Activated CD4-positive, alpha-beta T cell treated with anti-CD3 and anti-CD28 coated beads, Interleukin-2, Interleukin-4, amounts not matched to agents 100 ng/mL and 50 ng/mL, durations not matched to agents 16 hours and 8 hours (primary cell): Measurements from ENCODE around the gene FAM13C.

ENCODE experiments used
- DNase-seq: peaks from one replicate; pipeline ENCODE4 v3.0.0-alpha.2; 2020; ENCODE audit warnings: low spot score

The FAM13C gene

GRCh38 chr10:59361663-59362143 is 646 bp downstream of the FAM13C start:
- peak; percentile 10 for DNase-seq

- no peak for DNase-seq
Observed at GRCh38 chr10:59360605-59361405, 1.5 kb downstream of the FAM13C start.

GRCh38 chr10:59358576-59358975 is 3.8 kb downstream of the FAM13C start:
- no peak for DNase-seq

- DNase-seq: no peak
Observed at GRCh38 chr10:59354434-59354833, 7.9 kb downstream of the FAM13C start.

GRCh38 chr10:59350558-59350957 is 11.8 kb downstream of the FAM13C start:
- no peak for DNase-seq

- no peak for DNase-seq
Observed at GRCh38 chr10:59346321-59346720, 16.0 kb downstream of the FAM13C start.

GRCh38 chr10:59342723-59343122 is 19.6 kb downstream of the FAM13C start:
- DNase-seq: no peak

- no peak for DNase-seq
Observed at GRCh38 chr10:59342000-59342399, 20.3 kb downstream of the FAM13C start.

- no peak for DNase-seq
Observed at GRCh38 chr10:59340285-59340684, 22.1 kb downstream of the FAM13C start.

GRCh38 chr10:59339351-59339750 is 23.0 kb downstream of the FAM13C start:
- DNase-seq: no peak

- no peak for DNase-seq
Observed at GRCh38 chr10:59337201-59337652, 25.1 kb downstream of the FAM13C start.

- no peak for DNase-seq
Observed at GRCh38 chr10:59336632-59337031, 25.7 kb downstream of the FAM13C start.

GRCh38 chr10:59335497-59335896 is 26.9 kb downstream of the FAM13C start:
- no peak for DNase-seq

- DNase-seq: no peak
Observed at GRCh38 chr10:59333701-59334100, 28.6 kb downstream of the FAM13C start.

- no peak for DNase-seq
Observed at GRCh38 chr10:59332581-59332980, 29.8 kb downstream of the FAM13C start.

- no peak for DNase-seq
Observed at GRCh38 chr10:59331661-59332060, 30.7 kb downstream of the FAM13C start.

- no peak for DNase-seq
Observed at GRCh38 chr10:59325116-59325515, 37.2 kb downstream of the FAM13C start.

- DNase-seq: no peak
Observed at GRCh38 chr10:59324597-59324996, 37.8 kb downstream of the FAM13C start.

- no peak for DNase-seq
Observed at GRCh38 chr10:59323831-59324401, 38.4 kb downstream of the FAM13C start.

- no peak for DNase-seq
Observed at GRCh38 chr10:59323036-59323459, 39.3 kb downstream of the FAM13C start.

- no peak for DNase-seq
Observed at GRCh38 chr10:59322131-59322530, 40.2 kb downstream of the FAM13C start.

GRCh38 chr10:59320355-59320754 is 42.0 kb downstream of the FAM13C start:
- no peak for DNase-seq

GRCh38 chr10:59319854-59320253 is 42.5 kb downstream of the FAM13C start:
- DNase-seq: no peak

- no peak for DNase-seq
Observed at GRCh38 chr10:59317066-59317465, 45.3 kb downstream of the FAM13C start.
